ENCODE results near the gene LOC128125822. TPM values are rescaled to one million over a fixed set of nuclear protein-coding genes. Genes with fewer than 3 reads are reported as not detected.

The LOC128125822 gene

DNA sequence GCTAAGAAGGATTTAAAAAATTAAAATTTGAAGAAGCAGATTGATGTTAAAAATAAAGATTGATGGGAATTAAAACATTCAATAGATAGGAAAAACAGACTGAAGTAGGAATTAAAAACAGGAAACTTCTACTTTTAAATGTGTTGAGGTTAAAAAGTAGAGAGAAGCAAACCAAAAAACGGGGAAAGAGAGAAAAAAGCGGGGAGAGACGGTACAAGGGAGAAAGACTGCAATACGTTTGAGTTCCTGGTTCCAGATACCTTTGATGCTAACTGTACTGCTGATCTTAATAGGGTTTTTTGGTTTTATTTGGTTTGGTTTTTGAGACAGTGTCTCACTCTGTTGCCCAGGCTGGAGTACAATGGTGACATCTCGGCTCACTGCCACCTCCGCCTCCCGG lies 27.0 kb downstream of the LOC128125822 start:
- H3K9me3 ChIP-seq (ENCODE audit: control insufficient read depth, low read length): no peaks in the 10 kb centered on the region
- 86 to 89% methylated on average over 7 of the region's 7 CpGs for WGBS, 2 donors
- intact Hi-C loops (cut with DNase I): loop anchor here (2.0 to 5.0 kb wide), 3 partner anchors 163 to 247 kb away; no protein-coding TSS in a partner anchor
- H3K27me3 ChIP-seq (ENCODE audit: control insufficient read depth in 1 of 2, insufficient read depth in 2 of 2, low read length in 1 of 2): no peaks in the 10 kb centered on the region
- DNase-seq (no peak), ATAC-seq (ENCODE audit: low FRiP score) (no peak)
- no peak overlapping the region for H3K27ac ChIP-seq (ENCODE audit: low read depth in 1 of 2, low read length in 2 of 2)
- no peak overlapping the region for H3K4me3 ChIP-seq (ENCODE audit: low read length in 2 of 2)
- no peaks in the 10 kb centered on the region for H3K36me3 ChIP-seq (ENCODE audit: control insufficient read depth in 1 of 2, insufficient read depth in 2 of 2, low read length in 1 of 2)
- no peaks in the 10 kb centered on the region for H3K4me1 ChIP-seq (ENCODE audit: control insufficient read depth in 1 of 2, insufficient read depth in 2 of 2, low read length in 2 of 2)

- H3K4me1 ChIP-seq (ENCODE audit: control insufficient read depth in 1 of 2, insufficient read depth in 2 of 2, low read length in 2 of 2): no peaks in the 10 kb centered on the region
- WGBS, 2 donors: 79 to 82% methylated on average over 6 of the region's 6 CpGs
- no peaks in the 10 kb centered on the region for H3K27me3 ChIP-seq (ENCODE audit: control insufficient read depth in 1 of 2, insufficient read depth in 2 of 2, low read length in 1 of 2)
- H3K4me3 ChIP-seq (ENCODE audit: low read length in 2 of 2): no peak overlapping the region
- intact Hi-C loops (cut with DNase I): no loop called here
- H3K9me3 ChIP-seq (ENCODE audit: control insufficient read depth, low read length): no peaks in the 10 kb centered on the region
- H3K36me3 ChIP-seq (ENCODE audit: control insufficient read depth in 1 of 2, insufficient read depth in 2 of 2, low read length in 1 of 2): no peaks in the 10 kb centered on the region
- no peak for ATAC-seq (ENCODE audit: low FRiP score)
- no peak for DNase-seq
- H3K27ac ChIP-seq (ENCODE audit: low read depth in 1 of 2, low read length in 2 of 2): no peak overlapping the region
Measured at GRCh38 chr6:63600136-63600535, 27.9 kb downstream of the LOC128125822 start.

DNA sequence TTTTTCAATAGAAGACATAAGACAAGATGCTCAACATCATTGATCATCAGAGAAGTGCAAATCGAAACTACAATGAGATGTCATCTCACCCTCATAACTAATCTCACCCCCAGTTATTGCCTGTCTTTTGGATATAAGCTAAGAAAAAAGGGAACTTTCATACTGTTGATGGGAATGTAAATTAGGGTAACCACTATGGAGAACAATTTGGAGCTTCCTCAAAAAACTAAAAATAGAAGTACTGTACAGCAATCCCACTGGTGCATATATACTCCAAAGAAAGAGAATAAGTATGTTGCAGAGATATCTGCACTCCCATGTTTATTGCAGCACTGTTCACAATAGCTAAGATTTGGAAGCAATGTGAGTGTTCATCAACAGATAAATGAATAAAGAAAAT lies 37.0 kb downstream of the LOC128125822 start:
- H3K9me3 ChIP-seq (ENCODE audit: control insufficient read depth, low read length): no peaks in the 10 kb centered on the region
- DNase-seq: no peak
- H3K4me1 ChIP-seq (ENCODE audit: control insufficient read depth in 1 of 2, insufficient read depth in 2 of 2, low read length in 2 of 2): no peaks in the 10 kb centered on the region
- 92 to 94% methylated on average over 1 of the region's 1 CpG for WGBS, 2 donors
- no peak for ATAC-seq (ENCODE audit: low FRiP score)
- H3K27me3 ChIP-seq (ENCODE audit: control insufficient read depth in 1 of 2, insufficient read depth in 2 of 2, low read length in 1 of 2): no peaks in the 10 kb centered on the region
- H3K4me3 ChIP-seq (ENCODE audit: low read length in 2 of 2): no peak overlapping the region
- no peak overlapping the region for H3K27ac ChIP-seq (ENCODE audit: low read depth in 1 of 2, low read length in 2 of 2)
- H3K36me3 ChIP-seq (ENCODE audit: control insufficient read depth in 1 of 2, insufficient read depth in 2 of 2, low read length in 1 of 2): no peaks in the 10 kb centered on the region
- intact Hi-C loops (cut with DNase I): no loop called here

DNA sequence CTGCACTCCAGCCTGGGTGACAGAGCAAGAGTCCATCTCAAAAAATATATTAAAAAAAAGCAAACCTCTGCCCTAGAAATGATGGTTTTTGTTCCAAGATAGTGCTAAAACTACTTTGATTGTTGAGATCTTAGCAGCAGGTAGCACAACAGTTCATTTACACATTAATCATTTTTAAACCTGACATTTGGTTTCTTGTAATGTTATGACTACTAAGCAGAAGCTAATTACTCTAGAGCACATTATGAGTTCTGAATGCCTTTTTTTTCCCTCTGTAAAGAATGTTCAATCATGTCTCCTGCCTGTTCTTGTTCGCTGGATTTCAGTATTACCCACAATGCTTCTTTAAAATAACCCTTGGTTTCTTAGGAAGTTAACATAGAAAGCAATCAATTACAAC lies 38.7 kb downstream of the LOC128125822 start:
- WGBS, 2 donors: 21 to 27% methylated on average over 1 of the region's 1 CpG

DNA sequence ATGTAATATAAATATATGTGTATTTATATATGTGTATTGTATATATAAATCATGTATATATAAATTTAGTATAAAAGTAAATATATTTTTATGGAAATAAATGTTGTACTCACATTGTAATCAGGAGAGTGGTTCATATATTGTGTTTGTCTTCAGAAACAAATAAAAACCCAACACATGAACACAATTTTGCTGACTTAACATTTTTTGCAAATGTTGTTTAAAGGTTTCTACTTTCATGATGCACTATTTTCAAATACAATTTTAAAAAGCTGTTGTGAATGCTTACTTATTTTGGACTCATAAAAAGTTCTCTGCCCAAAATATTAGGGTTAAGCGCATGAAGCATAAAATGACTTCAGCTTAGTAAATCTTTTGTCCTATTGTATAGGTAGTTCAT lies 39.3 kb downstream of the LOC128125822 start:
- WGBS, 2 donors: 86 to 90% methylated on average over 1 of the region's 1 CpG
- H3K4me1 ChIP-seq (ENCODE audit: control insufficient read depth in 1 of 2, insufficient read depth in 2 of 2, low read length in 2 of 2): no peaks in the 10 kb centered on the region
- no peaks in the 10 kb centered on the region for H3K36me3 ChIP-seq (ENCODE audit: control insufficient read depth in 1 of 2, insufficient read depth in 2 of 2, low read length in 1 of 2)
- H3K9me3 ChIP-seq (ENCODE audit: control insufficient read depth, low read length): no peaks in the 10 kb centered on the region
- no peak overlapping the region for H3K4me3 ChIP-seq (ENCODE audit: low read length in 2 of 2)
- no peaks in the 10 kb centered on the region for H3K27me3 ChIP-seq (ENCODE audit: control insufficient read depth in 1 of 2, insufficient read depth in 2 of 2, low read length in 1 of 2)
- intact Hi-C loops (cut with DNase I): no loop called here
- no peak for DNase-seq
- no peak overlapping the region for H3K27ac ChIP-seq (ENCODE audit: low read depth in 1 of 2, low read length in 2 of 2)
- no peak for ATAC-seq (ENCODE audit: low FRiP score)

More for the DNA sequence above, 38.7 kb downstream of the LOC128125822 start:
- Histone ChIP-seq H3K36me3 (ENCODE audit: control insufficient read depth in 1 of 2, insufficient read depth in 2 of 2, low read length in 1 of 2) (no peaks in the 10 kb centered on the region), H3K27me3 (ENCODE audit: control insufficient read depth in 1 of 2, insufficient read depth in 2 of 2, low read length in 1 of 2) (no peaks in the 10 kb centered on the region), H3K4me1 (ENCODE audit: control insufficient read depth in 1 of 2, insufficient read depth in 2 of 2, low read length in 2 of 2) (no peaks in the 10 kb centered on the region), H3K9me3 (ENCODE audit: control insufficient read depth, low read length) (no peaks in the 10 kb centered on the region), H3K4me3 (ENCODE audit: low read length in 2 of 2) (no peak overlapping the region), H3K27ac (ENCODE audit: low read depth in 1 of 2, low read length in 2 of 2) (no peak overlapping the region)
- DNase-seq: no peak
- intact Hi-C loops (cut with DNase I): no loop called here
- no peak for ATAC-seq (ENCODE audit: low FRiP score)

GRCh38 chr6:63615590-63615989 lies 43.3 kb downstream of the LOC128125822 start:
- 91 to 92% methylated on average over 1 of the region's 1 CpG for WGBS, 2 donors
- no peak for DNase-seq
- no peak overlapping the region for H3K27ac ChIP-seq (ENCODE audit: low read depth in 1 of 2, low read length in 2 of 2)
- H3K9me3 ChIP-seq (ENCODE audit: control insufficient read depth, low read length): no peaks in the 10 kb centered on the region
- no peak overlapping the region for H3K4me3 ChIP-seq (ENCODE audit: low read length in 2 of 2)
- H3K27me3 ChIP-seq (ENCODE audit: control insufficient read depth in 1 of 2, insufficient read depth in 2 of 2, low read length in 1 of 2): no peaks in the 10 kb centered on the region
- ATAC-seq (ENCODE audit: low FRiP score): no peak
- no peaks in the 10 kb centered on the region for H3K4me1 ChIP-seq (ENCODE audit: control insufficient read depth in 1 of 2, insufficient read depth in 2 of 2, low read length in 2 of 2)
- intact Hi-C loops (cut with DNase I): no loop called here
- no peaks in the 10 kb centered on the region for H3K36me3 ChIP-seq (ENCODE audit: control insufficient read depth in 1 of 2, insufficient read depth in 2 of 2, low read length in 1 of 2)

Other genes starting within 250 kb of the LOC128125822 start
- 10 to 100 TPM; 27.0 to 34.3 TPM for gene PTP4A1, start within 50 bp of the LOC128125822 start, total RNA-seq
- 10 to 100 TPM in 1 of 2 donors, 1 to 10 TPM in 1; 9.5 to 22.0 TPM for gene PTP4A1, start within 50 bp of the LOC128125822 start, polyA plus RNA-seq
- 10 to 100 TPM; 52.1 to 69.2 TPM for gene PHF3, start 63.3 kb downstream of the LOC128125822 start, total RNA-seq
- gene PHF3, start 63.3 kb downstream of the LOC128125822 start, polyA plus RNA-seq: 10 to 100 TPM in 1 of 2 donors, 1 to 10 TPM in 1; 6.9 to 12.9 TPM

Data from aorta (tissue), 5 donors.